Measurements from ENCODE around the gene ERCC4.

ERCC4 gene

GRCh38 chr16:13995194-13995593, 75.2 kb downstream of the ERCC4 start:
- no peak for DNase-seq

GRCh38 chr16:13996778-13997288, 76.9 kb downstream of the ERCC4 start:
- no peak for DNase-seq

GRCh38 chr16:13997526-13997925, 77.6 kb downstream of the ERCC4 start:
- no peak for DNase-seq

GRCh38 chr16:13997933-13998332, 78.0 kb downstream of the ERCC4 start:
- DNase-seq: peak; percentile 57

GRCh38 chr16:13999071-13999894, 79.3 kb downstream of the ERCC4 start:
- DNase-seq: no peak

- no peak for DNase-seq
Measured at GRCh38 chr16:13999895-14000425, 80.0 kb downstream of the ERCC4 start.

- DNase-seq: no peak
Measured at GRCh38 chr16:14001521-14001920, 81.6 kb downstream of the ERCC4 start.

Data from NCI-H146 (cell line).